ENCODE data around the gene OTUB1. TPM values are rescaled to one million over a fixed set of nuclear protein-coding genes. Genes with fewer than 3 reads are reported as not detected.
A peak's percentile ranks its signal among the peaks of the same experiment; 100 is the strongest.

The OTUB1 gene
- total RNA-seq, 3 donors from 2014 or later = 98.0 to 103 (median 101) TPM

GRCh38 chr11:64019106-64020037 lies 33.1 kb downstream of the OTUB1 start:
- H3K27me3 Mint-ChIP-seq (ENCODE audit: low read depth) = no peaks in the 10 kb centered on the region
- DNase-seq (no peak), ATAC-seq (no peak)
- no peak overlapping the region for H3K4me3 Mint-ChIP-seq
- H3K4me1 Mint-ChIP-seq (ENCODE audit: low read depth) = no peaks in the 10 kb centered on the region
- H3K9me3 Mint-ChIP-seq = no peaks in the 10 kb centered on the region
- H3K36me3 Mint-ChIP-seq (ENCODE audit: insufficient read depth) = no peaks in the 10 kb centered on the region

DNA sequence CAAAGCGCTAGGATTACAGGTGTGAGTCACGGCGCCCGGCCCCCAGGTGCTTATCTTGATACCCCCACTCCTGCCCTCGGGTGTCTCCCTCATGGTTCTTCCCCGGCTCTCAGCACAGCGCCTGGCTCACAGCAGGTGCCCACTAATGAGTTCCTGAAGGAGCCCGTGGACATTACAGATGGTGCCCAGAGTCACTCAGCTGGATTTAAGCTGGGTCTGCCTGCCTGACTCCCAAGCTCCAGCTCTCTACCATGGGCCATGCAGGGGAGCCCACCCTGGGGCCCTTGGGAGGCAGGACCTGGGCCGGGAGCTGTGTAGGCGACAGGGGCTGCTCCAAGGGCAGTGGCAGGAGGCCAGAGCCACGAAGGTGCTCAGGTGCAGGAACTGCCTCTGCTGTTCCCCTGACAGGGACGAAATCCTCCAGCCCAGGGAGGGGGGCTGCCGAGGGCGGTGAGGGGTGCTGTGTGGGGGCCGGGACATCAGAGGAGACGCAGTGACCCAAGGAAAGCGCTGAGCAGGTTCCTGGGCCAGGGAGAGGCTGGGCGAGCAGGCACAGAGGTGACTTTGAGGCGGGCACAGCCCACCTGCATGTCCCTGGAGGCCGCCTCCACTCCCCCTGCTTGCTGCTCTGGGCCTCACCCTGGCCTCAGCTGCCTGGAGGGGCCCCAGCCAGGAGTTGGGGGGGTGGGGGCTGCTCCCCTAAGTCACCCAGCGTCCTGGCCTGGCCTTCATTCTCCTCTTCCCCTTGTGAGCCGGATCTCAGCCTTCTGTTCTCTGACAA lies 34.9 kb downstream of the OTUB1 start:
- H3K36me3 Mint-ChIP-seq (ENCODE audit: insufficient read depth) = no peaks in the 10 kb centered on the region
- ATAC-seq (no peak), DNase-seq (no peak)
- H3K4me1 Mint-ChIP-seq (ENCODE audit: low read depth) = no peaks in the 10 kb centered on the region
- no peaks in the 10 kb centered on the region for H3K9me3 Mint-ChIP-seq
- no peaks in the 10 kb centered on the region for H3K27me3 Mint-ChIP-seq (ENCODE audit: low read depth)
- no peak overlapping the region for H3K4me3 Mint-ChIP-seq

DNA sequence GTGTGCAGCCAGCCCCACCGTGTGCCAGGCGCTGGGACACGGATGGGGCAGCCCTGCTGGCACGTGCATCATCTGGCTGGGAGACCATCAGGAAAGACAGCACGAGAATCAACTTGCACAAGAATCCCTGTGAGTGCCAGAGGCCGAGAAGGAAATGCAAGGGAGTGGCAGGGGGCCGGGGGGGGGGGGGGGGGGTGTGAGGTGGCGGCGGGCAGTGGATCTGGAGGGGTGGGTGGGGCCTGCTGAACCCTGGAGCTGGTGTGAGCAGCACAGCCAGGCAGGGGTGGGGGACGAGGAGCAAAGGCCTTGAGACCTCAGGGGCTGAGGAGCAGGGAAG lies 35.5 kb downstream of the OTUB1 start:
- no peaks in the 10 kb centered on the region for H3K36me3 Mint-ChIP-seq (ENCODE audit: insufficient read depth)
- no peaks in the 10 kb centered on the region for H3K4me1 Mint-ChIP-seq (ENCODE audit: low read depth)
- ATAC-seq = no peak
- no peaks in the 10 kb centered on the region for H3K9me3 Mint-ChIP-seq
- H3K4me3 Mint-ChIP-seq = no peak overlapping the region
- H3K27me3 Mint-ChIP-seq (ENCODE audit: low read depth) = no peaks in the 10 kb centered on the region
- no peak for DNase-seq

GRCh38 chr11:64022125-64022784 lies 36.0 kb downstream of the OTUB1 start:
- Mint-ChIP-seq H3K9me3 (no peaks in the 10 kb centered on the region), H3K36me3 (ENCODE audit: insufficient read depth) (no peaks in the 10 kb centered on the region), H3K4me3 (no peak overlapping the region), H3K27me3 (ENCODE audit: low read depth) (peaks cover 5% of the 10 kb centered on the region), H3K4me1 (ENCODE audit: low read depth) (no peaks in the 10 kb centered on the region)
- no peak for ATAC-seq
- DNase-seq = no peak

DNA sequence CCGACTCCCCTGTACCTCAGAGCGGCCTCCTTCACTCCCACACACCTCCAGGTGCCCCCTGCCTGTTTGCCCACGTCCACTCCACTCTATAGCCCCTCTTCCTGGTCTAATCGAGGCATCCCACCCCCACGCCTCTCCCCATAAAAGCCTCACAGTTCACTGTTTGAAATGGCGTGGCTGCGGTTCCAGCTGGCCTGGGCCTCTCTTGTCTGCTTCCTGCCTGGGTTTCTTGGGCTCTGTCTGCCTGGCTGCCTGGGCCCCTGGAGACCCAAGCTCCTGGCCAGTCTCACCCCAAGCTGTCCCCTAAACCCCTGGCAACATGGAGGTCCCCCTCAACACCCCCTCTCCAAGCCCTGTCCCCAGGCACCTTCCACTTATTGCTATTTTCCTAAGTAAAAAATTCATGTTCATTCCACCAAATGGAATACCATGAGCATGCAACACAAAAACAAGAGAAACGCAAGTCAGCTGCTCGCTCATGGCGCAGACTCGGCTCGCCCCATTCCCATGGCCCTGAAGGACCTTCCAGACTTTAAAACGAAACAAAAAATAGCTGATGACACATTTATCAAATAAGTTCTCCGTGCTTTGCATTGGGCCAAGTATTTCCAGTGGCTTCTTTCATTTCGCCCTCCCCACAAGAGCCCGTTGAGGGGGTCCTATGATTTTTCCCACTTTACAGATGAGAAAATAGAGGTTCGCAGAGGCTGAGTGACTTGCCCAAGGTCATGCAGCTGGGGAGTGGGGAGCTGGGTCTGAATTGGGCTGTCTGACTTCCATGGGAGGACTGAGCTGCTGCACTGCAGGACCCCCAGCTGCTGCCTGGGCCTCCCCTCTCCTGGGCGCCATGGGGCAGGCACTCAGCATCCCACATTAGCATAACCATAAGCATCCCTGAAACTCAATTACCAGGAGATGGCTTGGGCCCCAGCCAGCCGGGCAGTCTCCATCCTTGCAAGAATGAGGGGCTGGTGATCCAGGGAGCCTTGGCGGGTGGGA lies 37.8 kb downstream of the OTUB1 start:
- no peak overlapping the region for H3K4me3 Mint-ChIP-seq
- H3K36me3 Mint-ChIP-seq (ENCODE audit: insufficient read depth) = no peaks in the 10 kb centered on the region
- no peaks in the 10 kb centered on the region for H3K4me1 Mint-ChIP-seq (ENCODE audit: low read depth)

DNA sequence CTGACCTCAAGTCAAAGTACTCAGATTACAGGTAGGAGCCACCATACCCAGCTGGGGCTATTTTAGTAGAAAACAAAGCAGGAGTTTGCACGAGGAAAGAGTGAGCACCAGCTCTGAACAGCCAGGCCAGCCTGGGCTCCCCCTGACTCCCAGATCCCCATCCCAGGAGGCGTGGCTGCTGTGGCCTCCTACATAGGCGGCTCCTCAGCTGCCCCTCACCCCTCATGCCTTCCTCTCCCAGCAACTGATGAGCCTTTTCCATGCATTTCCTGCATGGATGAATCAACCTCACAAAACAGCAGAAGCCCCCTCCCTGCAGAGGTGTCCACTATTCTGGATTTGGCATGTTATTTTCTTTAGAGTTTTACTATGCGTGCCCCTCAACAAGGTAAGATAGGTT lies 39.0 kb downstream of the OTUB1 start:
- no peak for DNase-seq
- no peak for ATAC-seq
- no peak overlapping the region for H3K4me3 Mint-ChIP-seq
- no peaks in the 10 kb centered on the region for H3K9me3 Mint-ChIP-seq
- H3K27me3 Mint-ChIP-seq (ENCODE audit: low read depth) = peaks cover 18% of the 10 kb centered on the region
- no peaks in the 10 kb centered on the region for H3K36me3 Mint-ChIP-seq (ENCODE audit: insufficient read depth)
- H3K4me1 Mint-ChIP-seq (ENCODE audit: low read depth) = no peaks in the 10 kb centered on the region

More for the DNA sequence above, 37.8 kb downstream of the OTUB1 start:
- no peak for ATAC-seq
- Mint-ChIP-seq H3K9me3 (no peaks in the 10 kb centered on the region), H3K27me3 (ENCODE audit: low read depth) (peaks cover 13% of the 10 kb centered on the region)
- no peak for DNase-seq

GRCh38 chr11:64026575-64027205 lies 40.5 kb downstream of the OTUB1 start:
- no peak for DNase-seq
- Mint-ChIP-seq H3K9me3 (no peaks in the 10 kb centered on the region), H3K4me3 (no peak overlapping the region), H3K36me3 (ENCODE audit: insufficient read depth) (no peaks in the 10 kb centered on the region), H3K27me3 (ENCODE audit: low read depth) (peaks cover 22% of the 10 kb centered on the region), H3K4me1 (ENCODE audit: low read depth) (no peaks in the 10 kb centered on the region)
- no peak for ATAC-seq

GRCh38 chr11:64027651-64028397 lies 41.6 kb downstream of the OTUB1 start:
- peaks cover 26% of the 10 kb centered on the region for H3K27me3 Mint-ChIP-seq (ENCODE audit: low read depth)
- ATAC-seq (peak in 1 of 2 donors; percentile 19), DNase-seq (no peak)
- no peaks in the 10 kb centered on the region for H3K4me1 Mint-ChIP-seq (ENCODE audit: low read depth)
- H3K36me3 Mint-ChIP-seq (ENCODE audit: insufficient read depth) = no peaks in the 10 kb centered on the region
- H3K4me3 Mint-ChIP-seq = no peak overlapping the region
- no peaks in the 10 kb centered on the region for H3K9me3 Mint-ChIP-seq

- Mint-ChIP-seq H3K36me3 (ENCODE audit: insufficient read depth) (no peaks in the 10 kb centered on the region), H3K4me3 (no peak overlapping the region), H3K27me3 (ENCODE audit: low read depth) (peaks cover 28% of the 10 kb centered on the region), H3K4me1 (ENCODE audit: low read depth) (no peaks in the 10 kb centered on the region), H3K9me3 (no peaks in the 10 kb centered on the region)
- no peak for DNase-seq
- peak; percentile 30 to 35 for ATAC-seq
Observed at GRCh38 chr11:64028398-64029115, 42.3 kb downstream of the OTUB1 start.

- H3K36me3 Mint-ChIP-seq (ENCODE audit: insufficient read depth) = no peaks in the 10 kb centered on the region
- H3K4me1 Mint-ChIP-seq (ENCODE audit: low read depth) = peaks cover 3% of the 10 kb centered on the region
- no peaks in the 10 kb centered on the region for H3K9me3 Mint-ChIP-seq
- peaks cover 38% of the 10 kb centered on the region for H3K27me3 Mint-ChIP-seq (ENCODE audit: low read depth)
- DNase-seq (no peak), ATAC-seq (no peak)
- no peak overlapping the region for H3K4me3 Mint-ChIP-seq
Observed at GRCh38 chr11:64029773-64030172, 43.5 kb downstream of the OTUB1 start.

DNA sequence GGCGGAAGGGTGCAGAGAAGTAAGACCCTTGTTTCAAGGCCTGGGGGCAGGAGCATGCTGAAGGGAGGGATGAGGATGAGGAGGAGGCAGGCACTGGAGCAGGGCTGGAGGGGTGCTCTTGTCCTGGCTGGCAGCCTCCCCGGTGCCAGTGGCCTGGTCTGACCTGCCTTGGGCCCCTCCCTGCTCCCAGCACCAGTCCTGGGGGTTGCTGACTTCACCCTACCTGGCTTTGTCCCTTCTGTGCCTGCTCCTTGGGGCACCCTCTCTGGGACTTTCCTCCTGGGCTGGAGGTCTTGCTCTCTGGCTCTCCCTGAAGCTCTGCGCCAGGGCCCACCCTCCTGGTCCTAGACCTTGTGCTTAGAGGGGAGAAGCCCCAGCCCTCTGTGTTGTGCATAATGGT lies 44.8 kb downstream of the OTUB1 start:
- Mint-ChIP-seq H3K4me1 (ENCODE audit: low read depth) (peaks cover 9% of the 10 kb centered on the region), H3K36me3 (ENCODE audit: insufficient read depth) (no peaks in the 10 kb centered on the region), H3K27me3 (ENCODE audit: low read depth) (peaks cover 43% of the 10 kb centered on the region), H3K4me3 (no peak overlapping the region), H3K9me3 (no peaks in the 10 kb centered on the region)
- no peak for DNase-seq
- no peak for ATAC-seq

DNA sequence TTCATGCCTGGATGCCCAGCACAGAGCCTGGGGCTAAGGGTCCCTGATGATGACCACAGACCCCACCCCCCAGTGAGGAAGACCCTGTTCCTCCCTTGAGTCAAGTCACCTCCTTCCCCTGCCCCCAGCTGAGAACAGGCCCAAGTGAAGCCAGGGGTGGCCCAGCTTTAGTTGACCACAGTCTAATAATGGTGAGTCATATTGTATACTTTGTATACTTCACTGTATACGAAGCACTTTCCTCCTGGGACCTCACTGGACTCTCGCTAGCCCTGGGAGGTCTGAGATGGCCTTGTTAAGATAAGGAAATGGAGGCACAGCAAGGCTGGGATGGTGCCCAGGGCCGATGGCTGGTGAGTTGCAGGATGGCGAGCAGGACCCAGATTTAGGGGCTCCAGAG lies 45.8 kb downstream of the OTUB1 start:
- DNase-seq = no peak
- ATAC-seq = no peak
- Mint-ChIP-seq H3K9me3 (no peaks in the 10 kb centered on the region), H3K4me3 (no peak overlapping the region), H3K4me1 (ENCODE audit: low read depth) (peaks cover 9% of the 10 kb centered on the region), H3K36me3 (ENCODE audit: insufficient read depth) (no peaks in the 10 kb centered on the region), H3K27me3 (ENCODE audit: low read depth) (peaks cover 44% of the 10 kb centered on the region)

Measured in activated T-cell treated with anti-CD3 and anti-CD28 coated beads, Interleukin-2, amount 50 U/mL, for 4 hours (primary cell).